IPS-NIHi7 (cell line): ENCODE results near the gene UGT2A3.

ENCODE experiments used
- DNase-seq: peaks from one replicate; pipeline ENCODE4 v3.0.0; 2012; ENCODE audit warnings: mixed read lengths; ENCODE audit errors: extremely low spot score

Gene UGT2A3

GRCh38 chr4:68912807-68913206 lies 38.8 kb downstream of the UGT2A3 start:
- DNase-seq = no peak

DNA sequence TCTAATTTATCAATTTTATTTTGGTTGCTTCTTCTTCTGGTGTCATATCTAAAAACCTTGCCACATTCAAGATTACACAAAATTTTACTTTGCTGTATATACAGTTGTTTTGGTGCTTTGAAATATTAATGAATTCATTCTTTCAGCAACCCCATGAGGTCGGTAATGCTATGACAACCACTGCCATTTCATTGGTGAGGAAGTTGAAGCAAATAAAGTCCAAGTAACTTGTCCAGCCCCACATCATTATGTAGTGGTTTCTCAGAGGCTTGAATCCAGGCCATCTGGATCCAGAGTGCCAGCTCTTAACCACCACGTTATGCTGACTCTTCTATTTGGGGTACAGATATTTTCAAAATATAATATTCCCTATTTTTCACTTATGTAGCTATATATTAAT lies 42.2 kb downstream of the UGT2A3 start:
- DNase-seq = no peak

- no peak for DNase-seq
These were observed 43.6 kb downstream of the UGT2A3 start for GRCh38 chr4:68907788-68908700.

DNA sequence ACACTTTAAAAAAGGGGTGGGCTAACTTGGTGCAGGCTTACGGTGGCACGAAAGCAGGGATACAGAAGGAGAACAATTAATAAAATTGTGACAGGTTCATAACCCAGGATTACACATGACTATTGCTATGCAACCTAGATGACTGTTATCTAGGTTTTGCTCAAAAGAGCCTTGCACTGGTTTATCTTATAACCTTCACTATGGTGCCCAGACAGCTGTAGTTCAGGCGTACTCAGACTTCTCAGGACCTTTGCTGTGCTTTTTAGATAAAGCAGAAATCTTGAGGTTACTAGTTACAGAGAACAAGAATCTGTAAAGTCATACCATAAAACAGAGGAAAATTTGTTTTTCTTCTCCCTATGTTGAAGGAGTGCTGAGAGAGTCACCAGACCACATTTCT lies 44.4 kb downstream of the UGT2A3 start:
- no peak for DNase-seq

DNA sequence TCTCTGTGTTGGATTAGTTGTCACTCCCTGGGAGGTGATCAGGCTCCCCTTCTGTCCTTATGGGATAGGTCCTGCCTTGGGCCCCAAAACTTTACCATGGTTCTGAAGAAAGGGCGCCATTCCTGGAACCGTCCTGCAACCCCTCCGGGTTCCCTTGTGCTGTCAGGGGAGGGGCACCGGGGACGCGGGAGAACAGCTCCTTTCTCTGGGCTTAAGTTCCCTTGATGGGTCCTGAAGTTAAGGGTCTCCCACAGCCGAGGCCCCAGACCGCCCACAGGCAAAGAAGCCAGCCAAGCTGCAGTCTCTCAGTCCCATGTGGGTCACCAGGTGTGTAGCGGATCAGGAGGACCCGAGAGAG lies 44.8 kb downstream of the UGT2A3 start:
- peak; percentile 29 for DNase-seq

DNA sequence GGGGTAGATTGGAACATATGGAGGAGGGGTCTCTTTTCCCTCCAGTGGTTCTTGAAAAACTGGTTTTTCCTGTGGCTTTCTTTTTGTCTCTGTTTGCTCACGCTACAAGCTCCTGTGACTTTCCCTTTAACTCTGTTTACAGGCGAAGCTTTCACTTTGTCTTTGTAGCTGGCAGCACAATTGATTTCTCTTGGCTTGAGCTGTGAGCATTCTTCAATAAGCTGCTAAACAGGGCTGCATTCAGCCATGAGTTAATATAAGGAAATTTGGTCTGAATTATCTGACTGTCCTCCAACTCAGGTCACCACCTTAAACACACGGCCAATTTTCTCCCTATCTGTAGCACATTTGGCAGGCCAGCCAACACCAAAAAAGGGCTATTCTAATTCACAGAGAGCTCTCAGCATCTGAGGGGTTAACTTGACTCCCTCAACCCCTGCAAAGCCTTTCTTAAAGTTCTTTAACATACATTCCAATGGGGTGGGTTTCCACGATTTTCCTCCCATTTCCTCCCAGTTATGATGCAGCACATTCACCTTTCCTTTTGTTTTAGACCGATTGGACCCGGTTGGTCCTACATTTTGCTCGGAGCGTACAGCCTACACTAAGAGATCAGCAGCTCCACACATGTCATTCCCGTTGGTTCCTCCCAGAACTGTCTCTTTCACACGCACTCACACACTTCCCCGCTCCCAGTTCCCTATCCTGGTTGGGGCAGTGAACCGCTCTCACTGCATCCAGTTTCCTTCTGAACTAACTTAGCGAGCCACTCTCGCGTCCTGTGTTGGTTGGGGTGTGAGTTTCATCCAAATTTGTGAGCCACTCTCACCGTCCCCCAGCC lies 45.4 kb downstream of the UGT2A3 start:
- DNase-seq = peak; percentile 38

GRCh38 chr4:68905598-68905938 lies 46.0 kb downstream of the UGT2A3 start:
- DNase-seq = peak; percentile 35

DNA sequence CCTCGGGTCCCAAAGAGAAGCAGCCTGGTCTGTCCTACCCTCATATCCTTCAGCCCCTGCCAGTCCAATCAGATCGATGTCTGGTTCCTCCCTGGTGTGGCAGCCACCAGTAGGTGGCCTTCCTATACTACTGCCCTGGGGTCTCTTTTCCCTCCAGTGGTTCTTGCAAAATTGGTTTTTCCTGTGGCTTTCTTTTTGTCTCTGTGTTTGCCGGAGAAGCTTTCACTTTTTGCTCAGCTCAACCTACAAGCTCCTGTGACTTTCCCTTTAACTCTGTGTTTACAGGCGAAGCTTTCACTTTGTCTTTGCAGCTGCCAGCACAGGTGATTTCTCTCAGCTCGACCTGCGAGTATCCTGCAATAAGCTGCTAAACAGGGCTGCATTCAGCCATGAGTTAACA lies 46.8 kb downstream of the UGT2A3 start:
- DNase-seq = peak; percentile 47

DNA sequence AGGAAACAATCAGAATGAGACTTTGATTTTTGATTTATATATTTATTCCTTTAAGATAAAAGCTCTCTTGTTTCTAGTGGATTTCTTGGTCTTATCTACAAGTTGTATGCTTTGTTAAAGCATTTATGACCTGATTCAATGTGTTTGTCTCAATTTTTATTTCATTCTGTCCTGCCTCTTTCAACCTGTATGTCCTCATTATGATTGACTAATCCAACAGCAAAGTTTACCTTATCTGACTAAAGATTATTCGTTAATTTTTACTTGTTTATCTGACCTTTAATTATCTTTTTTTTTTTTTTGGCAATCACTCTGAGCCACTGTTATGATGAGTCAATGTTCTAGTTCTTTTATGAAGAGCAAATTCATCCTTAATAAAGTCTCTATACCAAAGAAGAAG lies 54.9 kb downstream of the UGT2A3 start:
- DNase-seq = no peak

DNA sequence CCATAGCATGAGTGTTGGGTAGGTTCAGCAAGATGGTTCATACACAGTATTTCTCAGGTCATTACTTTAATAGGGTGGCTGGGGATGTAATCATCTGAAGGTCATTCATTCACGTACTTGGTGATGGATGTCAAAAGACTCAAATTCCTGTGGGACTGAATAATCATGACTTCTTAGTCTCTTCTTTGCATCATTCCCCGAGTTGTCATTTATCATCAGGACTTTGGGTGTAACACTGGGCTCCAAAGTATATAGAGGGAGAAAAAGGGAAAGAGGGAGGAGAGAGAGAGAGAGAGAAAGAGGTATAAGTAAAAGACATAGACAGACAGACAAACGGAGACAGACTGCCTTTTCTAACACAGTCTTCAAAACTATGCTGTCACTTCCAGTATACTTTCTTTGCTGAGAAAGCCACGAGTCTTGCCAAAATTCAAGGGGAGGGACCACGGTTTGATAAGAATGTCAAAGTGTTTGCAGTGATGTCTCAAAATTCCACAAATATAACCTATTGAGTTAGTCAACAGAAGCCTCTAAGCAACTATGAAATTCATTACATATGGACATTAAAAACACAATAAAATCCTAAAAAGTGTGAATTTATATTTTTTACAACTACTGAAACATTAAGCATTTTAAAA lies 55.9 kb downstream of the UGT2A3 start:
- no peak for DNase-seq

DNA sequence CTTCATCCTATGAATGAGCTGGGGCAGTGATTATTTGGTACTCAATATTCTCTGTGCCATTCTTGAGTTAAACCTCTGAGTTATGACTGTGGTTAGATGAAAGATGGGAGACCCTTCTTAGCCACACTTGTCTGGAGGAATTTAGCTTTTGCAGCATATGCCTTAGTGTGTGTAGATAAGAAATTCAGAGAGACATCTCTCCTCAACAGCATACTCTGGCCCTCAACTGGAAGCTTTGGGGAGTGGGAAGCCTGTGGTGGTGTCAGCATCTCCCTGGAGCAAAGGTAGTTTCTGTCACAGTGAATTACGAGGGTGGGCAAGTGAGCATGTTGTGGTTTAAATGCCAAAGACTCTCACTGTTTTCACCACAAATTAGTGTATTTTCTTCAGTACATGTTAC lies 58.7 kb downstream of the UGT2A3 start:
- no peak for DNase-seq

DNA sequence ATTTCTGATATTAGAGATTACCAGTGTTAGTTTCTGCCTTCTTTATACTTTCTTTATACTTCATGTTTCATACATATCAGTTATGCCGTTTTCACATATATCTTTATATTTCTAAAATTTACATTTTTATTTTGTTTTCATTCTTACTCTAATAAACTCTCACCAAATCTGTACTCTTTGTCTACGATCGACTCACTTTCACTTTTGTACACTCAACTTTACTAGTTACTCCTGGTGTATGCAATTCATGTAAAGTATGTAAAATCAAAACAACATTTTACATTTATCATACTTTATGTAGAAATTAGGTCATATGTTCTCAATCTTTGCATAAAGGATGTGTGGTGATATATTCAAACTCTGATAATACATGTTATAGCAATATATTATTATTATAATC lies 59.9 kb downstream of the UGT2A3 start:
- no peak for DNase-seq

DNA sequence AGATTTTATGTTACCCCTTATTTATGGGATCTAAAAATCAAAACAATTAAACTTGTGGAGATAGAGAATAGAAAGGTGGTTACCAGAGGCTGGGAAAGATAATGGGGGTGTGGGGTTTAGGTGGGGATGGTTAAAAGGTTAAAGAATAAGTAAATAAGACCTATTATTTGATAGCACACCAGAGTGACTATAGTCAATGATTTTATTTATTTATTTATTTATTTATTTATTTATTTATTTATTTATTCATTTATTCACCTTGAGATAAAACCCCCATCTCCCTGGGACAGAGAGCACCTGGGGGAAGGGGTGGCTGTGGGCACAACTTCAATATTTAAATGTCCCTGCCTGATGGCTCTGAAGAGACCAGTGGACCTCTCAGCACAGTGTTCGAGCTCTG lies 66.1 kb downstream of the UGT2A3 start:
- DNase-seq = no peak

DNA sequence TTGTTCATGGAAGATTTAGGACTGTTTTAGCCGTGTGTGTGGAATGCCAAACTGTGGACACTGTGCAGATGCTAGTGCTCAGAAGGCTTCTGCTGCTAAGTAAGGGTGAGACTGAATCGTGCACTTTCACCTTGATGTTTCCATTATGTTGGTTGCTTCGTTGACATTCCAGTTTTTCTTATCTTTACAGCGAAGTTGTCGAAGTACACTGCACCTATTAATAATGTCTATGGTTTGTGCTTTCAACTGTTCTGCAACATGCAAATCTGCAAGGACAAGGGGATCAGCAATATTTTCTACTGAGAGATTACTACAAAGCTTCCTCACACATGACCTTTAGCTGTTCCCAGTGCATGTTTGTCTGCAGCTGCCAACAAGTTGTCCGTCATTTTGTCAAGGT lies 67.7 kb downstream of the UGT2A3 start:
- no peak for DNase-seq
